SK-N-MC (cell line): Measurements from ENCODE around the gene CAMK2N1.
"Not testable (repeated sequence)": the region's sequence is repeated elsewhere in the genome, so short reads cannot be mapped to it uniquely, and the experiment has no call there.

Experiments
- DNase-seq: peaks from one replicate; pipeline ENCODE4 v3.0.0-alpha.2; 2011; ENCODE audit warnings: low read depth, low spot score
- H3K27ac ChIP-seq: fragments of 200-600 bp; sonication (generic); 2 replicates; pipeline ENCODE4 v1.5.1; 2016; ENCODE audit warnings: mixed run types
- H3K36me3 ChIP-seq: fragments of 200-600 bp; sonication (generic); 2 replicates; pipeline ENCODE4 v1.6.1; 2017; ENCODE audit warnings: antibody characterized with exemption, low read length, mixed read lengths; ENCODE audit not compliant: insufficient read depth
- H3K4me3 ChIP-seq: fragments of 200-600 bp; sonication (generic); 2 replicates; pipeline ENCODE4 v1.5.1; 2016
- H3K9ac ChIP-seq: fragments of 200-600 bp; sonication (generic); 2 replicates; pipeline ENCODE4 v1.8.0; 2017; ENCODE audit warnings: mixed run types, mixed read lengths; ENCODE audit not compliant: insufficient read length
- H3K9me3 ChIP-seq: fragments of 200-600 bp; sonication (generic); 2 replicates; pipeline ENCODE4 v1.6.1; 2017; ENCODE audit warnings: low read depth, mild to moderate bottlenecking, antibody characterized with exemption, low read length, moderate library complexity, mixed read lengths
- EZH2 ChIP-seq: fragments of 200-600 bp; sonication (generic); IDR thresholded peaks from one replicate; pipeline ENCODE4 v1.6.1; 2017; ENCODE audit warnings: antibody characterized with exemption
- FOXP2 ChIP-seq: optimal IDR thresholded peaks from 2 replicates; pipeline ENCODE3; 2011; ENCODE audit warnings: mild to moderate bottlenecking, moderate library complexity; ENCODE audit not compliant: insufficient read depth; ENCODE audit errors: extremely low read length, control extremely low read depth
- POLR2AphosphoS5 ChIP-seq: IDR thresholded peaks from 2 replicates; pipeline ENCODE4 v1.6.1; 2012; ENCODE audit warnings: mild to moderate bottlenecking, low read depth, low read length, borderline replicate concordance

Gene CAMK2N1

GRCh38 chr1:20498116-20498515 is 12.1 kb upstream of the CAMK2N1 start:
- TF ChIP-seq FOXP2 (no peak), EZH2 (no peak), POLR2AphosphoS5 (no peak)
- H3K4me3 ChIP-seq: no peak overlapping the region
- DNase-seq: no peak
- no peak overlapping the region for H3K27ac ChIP-seq
- H3K36me3 ChIP-seq: peaks cover 25% of the 10 kb centered on the region
- no peak overlapping the region for H3K9ac ChIP-seq
- H3K9me3 ChIP-seq: no peaks in the 10 kb centered on the region

- H3K9me3 ChIP-seq: no peaks in the 10 kb centered on the region
- H3K9ac ChIP-seq: no peak overlapping the region
- no peak overlapping the region for H3K4me3 ChIP-seq
- DNase-seq: no peak
- no peak overlapping the region for H3K27ac ChIP-seq
- TF ChIP-seq FOXP2: no peak
- TF ChIP-seq EZH2: no peak
- no peak for TF ChIP-seq POLR2AphosphoS5
- peaks cover 22% of the 10 kb centered on the region; the same call in 1 of the 2 replicates for H3K36me3 ChIP-seq
These were observed 11.5 kb upstream of the CAMK2N1 start for GRCh38 chr1:20497506-20497905.

DNA sequence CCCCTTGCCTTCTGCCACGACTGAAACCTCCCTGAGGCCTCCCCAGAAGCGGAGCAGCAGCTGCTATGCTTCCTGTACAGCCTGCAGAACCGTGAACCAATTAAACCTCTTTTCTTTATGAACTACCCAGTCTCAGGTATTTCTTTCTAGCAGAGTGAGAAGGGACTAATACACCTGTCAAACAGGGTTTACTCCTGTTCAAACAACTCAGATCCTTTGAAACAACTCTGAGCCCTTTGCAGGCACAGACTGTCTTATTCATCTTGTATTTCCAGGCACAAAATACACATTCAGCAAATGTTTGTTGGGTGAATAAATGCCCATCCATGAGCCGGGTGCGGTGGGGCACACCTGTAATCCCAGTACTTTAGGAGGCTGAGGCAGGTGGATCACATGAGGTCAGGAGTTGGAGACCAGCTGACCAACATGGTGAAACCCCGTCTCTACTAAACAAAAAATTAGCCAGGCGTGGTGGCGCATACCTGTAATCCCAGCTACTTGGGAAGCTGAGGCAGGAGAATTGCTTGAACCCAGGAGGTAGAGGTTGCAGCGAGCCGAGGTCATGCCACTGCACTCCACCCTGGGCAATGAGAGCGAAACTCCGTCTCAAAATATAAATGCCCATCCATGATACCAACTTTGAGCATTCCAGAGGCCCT is 10.8 kb upstream of the CAMK2N1 start:
- peaks cover 19% of the 10 kb centered on the region; the same call in 1 of the 2 replicates for H3K36me3 ChIP-seq
- H3K27ac ChIP-seq, DNase-seq, H3K9ac ChIP-seq, H3K4me3 ChIP-seq, H3K9me3 ChIP-seq: not testable (repeated sequence)

DNA sequence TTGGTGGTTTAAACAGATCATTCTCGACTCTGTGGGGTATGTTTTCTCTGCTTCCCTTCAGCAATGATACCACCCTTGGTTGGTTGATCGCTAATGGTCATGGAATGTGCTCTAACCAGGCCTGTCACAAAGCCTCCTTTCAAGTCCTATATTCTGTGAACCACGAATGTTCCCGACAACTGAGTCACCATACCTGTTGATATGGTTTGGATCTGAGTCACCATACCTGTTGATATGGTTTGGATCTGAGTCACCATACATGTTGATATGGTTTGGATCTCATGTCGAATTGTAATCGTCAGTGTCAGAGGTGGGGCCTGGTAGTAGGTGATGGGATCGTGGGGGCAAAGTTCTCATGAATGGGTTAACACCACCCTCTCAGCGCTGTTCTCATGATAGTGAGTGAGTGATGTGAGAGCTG is 10.2 kb upstream of the CAMK2N1 start:
- H3K9ac ChIP-seq: no peak overlapping the region
- H3K9me3 ChIP-seq: no peaks in the 10 kb centered on the region
- no peak for DNase-seq

DNA sequence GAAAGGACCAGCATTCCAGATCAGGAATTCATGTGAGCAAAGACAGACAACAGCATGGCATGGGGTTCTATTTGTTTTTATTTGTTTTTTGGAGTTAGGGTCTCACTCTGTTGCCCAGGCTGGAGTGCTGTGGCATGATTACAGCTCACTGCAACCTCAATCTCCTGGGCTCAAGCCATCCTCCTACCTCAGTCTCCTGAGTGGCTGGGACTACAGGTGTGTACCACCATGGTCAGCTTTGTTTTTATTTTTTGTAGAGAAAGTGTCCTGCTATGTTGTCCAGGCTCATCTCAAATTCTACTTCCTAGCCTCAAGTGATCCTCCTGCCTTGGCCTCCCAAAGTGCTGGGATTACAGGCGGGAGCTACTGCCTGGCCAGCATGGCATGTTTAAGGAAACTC is 9.7 kb upstream of the CAMK2N1 start:
- TF ChIP-seq POLR2AphosphoS5: no peak
- no peak for TF ChIP-seq EZH2
- no peak for TF ChIP-seq FOXP2

More for the DNA sequence above, 10.2 kb upstream of the CAMK2N1 start:
- no peak for TF ChIP-seq EZH2
- no peak for TF ChIP-seq POLR2AphosphoS5
- no peak for TF ChIP-seq FOXP2
- H3K4me3 ChIP-seq: no peak overlapping the region
- peaks cover 12% of the 10 kb centered on the region; the same call in 1 of the 2 replicates for H3K36me3 ChIP-seq
- H3K27ac ChIP-seq: no peak overlapping the region

GRCh38 chr1:20494609-20495311 is 8.8 kb upstream of the CAMK2N1 start:
- no peak for TF ChIP-seq POLR2AphosphoS5
- TF ChIP-seq EZH2: no peak
- no peak for TF ChIP-seq FOXP2
- Histone ChIP-seq H3K9ac (no peak overlapping the region), H3K9me3 (no peaks in the 10 kb centered on the region), H3K4me3 (no peak overlapping the region), H3K27ac (no peak overlapping the region), H3K36me3 (no peaks in the 10 kb centered on the region; the same call in 1 of the 2 replicates)
- DNase-seq: no peak

More for the DNA sequence above, 9.7 kb upstream of the CAMK2N1 start:
- Histone ChIP-seq H3K9me3 (no peaks in the 10 kb centered on the region), H3K27ac (no peak overlapping the region), H3K4me3 (no peak overlapping the region), H3K9ac (no peak overlapping the region), H3K36me3 (peaks cover 7% of the 10 kb centered on the region; the same call in 1 of the 2 replicates)
- DNase-seq: no peak

- H3K9ac ChIP-seq: no peak overlapping the region
- DNase-seq: peak; percentile 39
- TF ChIP-seq POLR2AphosphoS5 (no peak), EZH2 (no peak), FOXP2 (no peak)
- H3K9me3 ChIP-seq: no peaks in the 10 kb centered on the region
- no peaks in the 10 kb centered on the region for H3K36me3 ChIP-seq
- no peak overlapping the region for H3K27ac ChIP-seq
- H3K4me3 ChIP-seq: peak overlapping the region; percentile 66
These were observed 8.0 kb upstream of the CAMK2N1 start for GRCh38 chr1:20493839-20494608.

- no peak overlapping the region for H3K4me3 ChIP-seq
- no peak overlapping the region for H3K27ac ChIP-seq
- H3K9me3 ChIP-seq: no peaks in the 10 kb centered on the region
- no peaks in the 10 kb centered on the region for H3K36me3 ChIP-seq
- H3K9ac ChIP-seq: no peak overlapping the region
- no peak for DNase-seq
- TF ChIP-seq EZH2 (no peak), FOXP2 (no peak), POLR2AphosphoS5 (no peak)
These were observed 7.3 kb upstream of the CAMK2N1 start for GRCh38 chr1:20493309-20493708.
